Loucy (cell line): ENCODE results near the gene GTF2E1.
"Not testable (repeated sequence)": the region's sequence is repeated elsewhere in the genome, so short reads cannot be mapped to it uniquely, and the experiment has no call there.

Source experiments
- H2AFZ ChIP-seq: fragments of 200-600 bp; sonication (generic); 2 replicates; pipeline ENCODE4 v1.6.0; 2016; ENCODE audit warnings: antibody characterized with exemption, mild to moderate bottlenecking, low read length, moderate library complexity
- H3F3A ChIP-seq: fragments of 200-600 bp; 2 replicates; pipeline ENCODE4 v1.6.0; 2016; ENCODE audit warnings: antibody characterized with exemption, low read depth, mild to moderate bottlenecking
- H3K27me3 ChIP-seq: fragments of 200-600 bp; sonication (generic); 2 replicates; pipeline ENCODE4 v1.6.1; 2014; ENCODE audit warnings: low read length, mild to moderate bottlenecking; ENCODE audit not compliant: insufficient read depth, poor library complexity, severe bottlenecking
- H3K36me3 ChIP-seq: fragments of 200-600 bp; sonication (generic); 2 replicates; pipeline ENCODE4 v1.6.1; 2016; ENCODE audit warnings: low read length; ENCODE audit not compliant: insufficient read depth
- H3K4me1 ChIP-seq: fragments of 200-600 bp; sonication (generic); 2 replicates; pipeline ENCODE4 v1.5.1; 2014; ENCODE audit warnings: low read length, mild to moderate bottlenecking; ENCODE audit not compliant: insufficient read depth, poor library complexity, severe bottlenecking
- H3K4me2 ChIP-seq: fragments of 200-600 bp; sonication (generic); 2 replicates; pipeline ENCODE4 v1.6.0; 2014; ENCODE audit warnings: antibody characterized with exemption, low read length, low read depth, mild to moderate bottlenecking; ENCODE audit not compliant: poor library complexity, severe bottlenecking
- H3K4me3 ChIP-seq: fragments of 200-600 bp; sonication (generic); 2 replicates; pipeline ENCODE4 v1.5.1; 2014; ENCODE audit warnings: low read length, mild to moderate bottlenecking, mixed read lengths; ENCODE audit not compliant: poor library complexity, severe bottlenecking
- H3K79me2 ChIP-seq: fragments of 200-600 bp; sonication (generic); 2 replicates; pipeline ENCODE4 v1.6.1; 2014; ENCODE audit warnings: low read length; ENCODE audit not compliant: insufficient read depth
- H3K9ac ChIP-seq: fragments of 200-600 bp; sonication (generic); 2 replicates; pipeline ENCODE4 v1.6.0; 2014; ENCODE audit warnings: mild to moderate bottlenecking, low read depth, low read length, moderate library complexity; ENCODE audit not compliant: poor library complexity, severe bottlenecking
- H3K9me2 ChIP-seq: fragments of 200-600 bp; sonication (generic); replicated peaks from 2 replicates; pipeline ENCODE4 v1.6.1; 2016; ENCODE audit warnings: low read depth, low read length, mixed read lengths
- H3K9me3 ChIP-seq: fragments of 200-600 bp; sonication (generic); 2 replicates; pipeline ENCODE4 v1.6.1; 2014; ENCODE audit warnings: mild to moderate bottlenecking, antibody characterized with exemption, low read length, low read depth; ENCODE audit not compliant: insufficient read depth
- H4K20me1 ChIP-seq: fragments of 200-600 bp; sonication (generic); 2 replicates; pipeline ENCODE4 v1.6.0; 2014; ENCODE audit warnings: antibody characterized with exemption, low read length, mild to moderate bottlenecking; ENCODE audit not compliant: insufficient read depth, poor library complexity, severe bottlenecking
- CTCF ChIP-seq: fragments of 200-600 bp; sonication (generic); conservative IDR thresholded peaks from 2 replicates; pipeline ENCODE4 v1.5.1; 2014; ENCODE audit warnings: mild to moderate bottlenecking, antibody characterized with exemption, low read length
- EZH2phosphoT487 ChIP-seq: fragments of 200-600 bp; IDR thresholded peaks from 2 replicates; pipeline ENCODE4 v1.6.1; 2018; ENCODE audit warnings: antibody characterized with exemption, mild to moderate bottlenecking, moderate library complexity, borderline replicate concordance

Gene GTF2E1

GRCh38 chr3:120780977-120781376 is 38.4 kb downstream of the GTF2E1 start:
- Histone ChIP-seq H3K79me2 (no peaks in the 10 kb centered on the region), H3K9me2 (no peaks in the 10 kb centered on the region), H3K9me3 (no peaks in the 10 kb centered on the region), H3K4me2 (no peak overlapping the region), H3K4me1 (no peaks in the 10 kb centered on the region), H3K27me3 (no peaks in the 10 kb centered on the region), H3K4me3 (no peak overlapping the region), H2AFZ (no peak overlapping the region), H3K36me3 (peaks cover 49% of the 10 kb centered on the region; the same call in 1 of the 2 replicates), H4K20me1 (no peaks in the 10 kb centered on the region), H3K9ac (no peak overlapping the region), H3F3A (no peaks in the 10 kb centered on the region)
- no peak for TF ChIP-seq CTCF
- TF ChIP-seq EZH2phosphoT487: no peak

DNA sequence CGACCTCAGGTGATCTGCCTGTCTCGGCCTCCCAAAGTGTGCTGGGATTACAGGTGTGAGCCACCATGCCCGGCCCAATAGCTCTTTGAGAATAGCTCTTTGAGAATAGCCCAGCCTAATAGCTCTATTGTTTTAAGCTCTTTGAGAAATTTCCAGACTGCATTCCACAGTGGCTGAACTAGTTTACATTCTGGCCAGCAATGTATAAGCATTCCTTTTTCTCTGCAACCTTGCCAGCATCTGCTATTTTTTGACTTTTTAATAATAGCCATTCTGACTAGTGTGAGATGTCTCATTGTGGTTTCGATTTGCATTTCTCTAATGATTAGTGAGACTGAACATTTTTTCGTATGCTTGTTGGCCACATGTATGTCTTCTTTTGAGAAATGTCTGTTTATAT is 43.3 kb downstream of the GTF2E1 start:
- not testable (repeated sequence) for H3K9me2 ChIP-seq, H3K79me2 ChIP-seq, H3K9ac ChIP-seq, H3K4me3 ChIP-seq, H2AFZ ChIP-seq, H3K4me2 ChIP-seq, H4K20me1 ChIP-seq, H3K9me3 ChIP-seq, H3F3A ChIP-seq, H3K27me3 ChIP-seq, H3K4me1 ChIP-seq
- H3K36me3 ChIP-seq: peaks cover 17% of the 10 kb centered on the region; the same call in 1 of the 2 replicates

DNA sequence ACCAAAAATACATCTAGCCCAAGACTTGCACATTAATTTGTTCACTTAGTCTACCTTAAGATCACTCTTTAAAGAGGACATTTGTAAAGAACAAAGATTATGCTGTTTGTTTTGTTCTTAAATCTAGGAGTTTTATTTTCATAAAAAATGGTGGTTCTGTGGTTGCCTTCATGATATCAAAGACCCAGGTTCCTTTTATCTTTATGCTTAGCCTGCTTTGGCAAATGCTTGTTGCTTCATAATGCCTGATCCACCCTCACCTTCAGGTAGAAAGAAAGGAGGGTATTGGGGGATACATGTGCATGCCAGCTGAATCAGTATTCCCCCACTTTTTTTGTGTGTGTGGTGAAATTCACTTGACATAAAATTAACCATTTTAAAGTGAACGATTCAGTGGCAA is 48.5 kb downstream of the GTF2E1 start:
- no peaks in the 10 kb centered on the region for H4K20me1 ChIP-seq
- no peaks in the 10 kb centered on the region for H3F3A ChIP-seq
- H3K27me3 ChIP-seq: no peaks in the 10 kb centered on the region
- H3K4me1 ChIP-seq: no peaks in the 10 kb centered on the region
- no peaks in the 10 kb centered on the region for H3K9me2 ChIP-seq
- no peak overlapping the region for H3K9ac ChIP-seq
- H2AFZ ChIP-seq: no peak overlapping the region
- no peaks in the 10 kb centered on the region for H3K36me3 ChIP-seq
- no peak overlapping the region for H3K4me2 ChIP-seq
- H3K4me3 ChIP-seq: no peak overlapping the region
- no peak for TF ChIP-seq CTCF
- TF ChIP-seq EZH2phosphoT487: no peak
- no peaks in the 10 kb centered on the region for H3K9me3 ChIP-seq
- H3K79me2 ChIP-seq: no peaks in the 10 kb centered on the region

DNA sequence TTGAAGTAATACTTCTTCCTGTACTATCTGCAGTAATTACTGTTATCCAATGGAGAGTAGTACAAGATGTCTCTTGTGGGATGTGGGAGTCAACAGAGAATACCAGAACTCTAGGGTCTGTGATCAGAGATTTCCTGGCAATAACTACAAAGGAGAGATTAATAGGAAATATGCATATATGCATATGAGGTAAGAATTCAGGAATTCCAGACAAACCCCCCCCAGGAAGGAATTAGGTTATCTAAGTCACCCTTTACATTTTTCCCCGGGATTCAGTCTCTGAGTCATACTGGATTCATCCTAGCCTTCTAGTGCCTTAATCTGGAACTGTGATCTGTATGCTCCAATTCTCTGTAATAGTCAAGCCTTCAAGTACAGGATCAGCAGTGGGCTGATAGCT is 49.4 kb downstream of the GTF2E1 start:
- no peaks in the 10 kb centered on the region for H3F3A ChIP-seq

More for the DNA sequence above, 49.4 kb downstream of the GTF2E1 start:
- TF ChIP-seq EZH2phosphoT487 (no peak), CTCF (no peak)
- H4K20me1 ChIP-seq: no peaks in the 10 kb centered on the region
- H3K36me3 ChIP-seq: no peaks in the 10 kb centered on the region
- H3K4me1 ChIP-seq: no peaks in the 10 kb centered on the region
- no peaks in the 10 kb centered on the region for H3K9me2 ChIP-seq
- no peaks in the 10 kb centered on the region for H3K9me3 ChIP-seq
- no peak overlapping the region for H3K9ac ChIP-seq
- H3K4me2 ChIP-seq: no peak overlapping the region
- H3K4me3 ChIP-seq: no peak overlapping the region
- H3K27me3 ChIP-seq: no peaks in the 10 kb centered on the region
- no peak overlapping the region for H2AFZ ChIP-seq
- no peaks in the 10 kb centered on the region for H3K79me2 ChIP-seq
